VCaP (cell line): ENCODE data around the gene TTC1.

Experiments
- H3K27ac ChIP-seq: fragments of 450-650 bp; 2 replicates; pipeline ENCODE4 v1.5.1; 2017
- CTCF ChIP-seq: fragments of 450-650 bp; conservative IDR thresholded peaks from 2 replicates; pipeline ENCODE4 v1.5.1; 2017; ENCODE audit warnings: mild to moderate bottlenecking, moderate library complexity

The TTC1 gene

GRCh38 chr5:160033546-160034252 is 24.8 kb downstream of the TTC1 start:
- no peak for TF ChIP-seq CTCF

GRCh38 chr5:160036243-160036642 is 27.3 kb downstream of the TTC1 start:
- TF ChIP-seq CTCF: no peak

More at GRCh38 chr5:160033546-160034252, 24.8 kb downstream of the TTC1 start:
- H3K27ac ChIP-seq: no peak overlapping the region

DNA sequence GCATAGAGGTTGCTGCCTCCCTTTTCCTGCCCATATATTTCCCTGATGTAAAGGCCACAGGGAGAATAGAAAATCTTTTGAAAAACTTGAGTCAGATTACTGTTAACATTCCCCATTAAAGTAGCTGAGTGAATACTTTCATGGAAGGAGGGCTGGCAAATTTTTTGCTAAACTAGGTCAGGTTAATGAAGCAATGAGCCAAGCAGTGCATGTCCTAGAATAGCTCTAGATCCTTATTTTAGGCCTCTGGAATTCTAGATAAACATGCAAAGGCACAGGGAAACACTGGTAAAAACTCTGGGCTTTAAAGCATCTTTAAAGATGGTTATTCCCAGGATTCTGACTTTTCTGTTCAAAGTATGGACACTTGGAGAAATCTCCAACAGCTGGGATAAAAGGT is 27.9 kb downstream of the TTC1 start:
- TF ChIP-seq CTCF: no peak

More at GRCh38 chr5:160036243-160036642, 27.3 kb downstream of the TTC1 start:
- no peak overlapping the region for H3K27ac ChIP-seq

DNA sequence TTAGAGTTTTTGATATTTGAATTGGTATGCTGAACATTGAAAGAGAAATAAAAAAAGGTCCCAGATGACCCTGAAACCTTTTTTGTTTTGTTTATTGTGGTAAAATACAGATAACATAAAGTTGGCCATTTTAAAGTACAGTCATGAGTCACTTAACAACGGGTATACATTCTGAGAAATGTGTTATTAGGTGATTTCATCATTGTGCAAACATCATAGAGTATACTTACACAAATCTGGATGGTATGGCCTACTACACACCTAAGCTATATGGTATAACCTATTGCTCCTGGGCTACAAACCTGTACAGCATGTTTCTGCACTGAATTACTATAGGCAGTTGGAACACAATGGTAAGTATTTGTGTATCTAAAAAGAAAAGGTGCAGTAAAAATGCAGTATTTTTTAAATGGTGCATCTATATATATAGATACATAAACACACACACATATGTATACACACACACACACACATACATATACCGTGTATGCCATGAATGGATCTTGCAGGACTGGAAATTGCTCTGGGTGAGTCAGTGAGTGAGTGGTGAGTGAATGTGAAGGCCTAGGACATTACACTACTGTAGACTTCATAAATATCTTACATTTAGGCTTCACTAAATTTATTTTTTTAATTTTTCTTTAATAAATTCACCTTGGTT is 31.0 kb downstream of the TTC1 start:
- no peak overlapping the region for H3K27ac ChIP-seq
- no peak for TF ChIP-seq CTCF

More for the DNA sequence above, 27.9 kb downstream of the TTC1 start:
- H3K27ac ChIP-seq: no peak overlapping the region

GRCh38 chr5:160040471-160040835 is 31.5 kb downstream of the TTC1 start:
- no peak for TF ChIP-seq CTCF

DNA sequence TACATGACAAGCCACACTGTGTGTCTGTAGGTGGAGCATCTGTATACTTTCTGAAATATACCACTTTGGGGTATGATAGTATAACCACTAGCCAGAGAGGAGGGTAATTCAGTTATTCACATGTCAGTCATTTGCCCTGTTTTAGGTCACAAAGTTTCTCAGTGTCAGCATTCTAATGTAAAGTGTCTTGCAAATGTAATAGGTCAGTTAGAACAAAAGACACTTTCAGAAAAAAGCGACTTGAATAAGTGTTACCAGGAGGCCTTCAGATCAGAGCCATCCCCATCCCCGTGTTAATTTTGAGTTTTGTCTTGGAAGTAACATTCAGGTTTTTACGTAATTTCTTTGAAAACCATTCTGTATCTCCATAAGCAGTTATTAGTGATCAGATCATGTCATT is 33.7 kb downstream of the TTC1 start:
- TF ChIP-seq CTCF: no peak
- no peak overlapping the region for H3K27ac ChIP-seq

More at GRCh38 chr5:160040471-160040835, 31.5 kb downstream of the TTC1 start:
- H3K27ac ChIP-seq: no peak overlapping the region

DNA sequence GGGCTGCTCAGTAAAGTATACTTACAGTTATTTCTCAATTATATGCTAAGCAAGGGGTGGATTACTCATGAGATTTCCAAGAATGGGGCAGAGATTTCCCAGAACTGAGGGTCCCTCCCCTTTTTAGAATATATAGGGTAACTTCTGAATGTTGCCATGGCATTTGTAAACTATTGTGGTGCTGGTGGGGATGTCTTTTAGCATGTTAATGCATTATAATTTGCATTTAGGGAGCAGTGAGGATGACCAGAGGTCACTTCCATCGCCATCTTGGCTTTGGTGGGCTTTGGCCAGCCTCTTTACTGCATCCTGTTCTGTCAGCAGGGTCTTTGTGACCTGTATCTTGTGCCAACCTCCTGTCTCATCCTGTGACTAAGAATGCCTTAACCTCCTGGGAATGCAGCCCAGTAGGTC is 35.5 kb downstream of the TTC1 start:
- H3K27ac ChIP-seq: no peak overlapping the region
- TF ChIP-seq CTCF: no peak
